GM23248 (cell line): ENCODE measurements around the gene S100B. TPM values are rescaled to one million over a fixed set of nuclear protein-coding genes. Genes with fewer than 3 reads are reported as not detected.
A peak's percentile ranks its signal among the peaks of the same experiment; 100 is the strongest.

Source experiments
- DNase-seq: peaks from one replicate; pipeline ENCODE4 v3.0.0-alpha.2; 2015
- H2AFZ ChIP-seq: fragments of 200-600 bp; sonication (generic); 2 replicates; pipeline ENCODE4 v1.6.1; 2016; ENCODE audit warnings: antibody characterized with exemption
- H3F3A ChIP-seq: fragments of 200-600 bp; sonication (generic); 2 replicates; pipeline ENCODE4 v1.6.1; 2016; ENCODE audit warnings: mild to moderate bottlenecking, antibody characterized with exemption, mixed run types; ENCODE audit not compliant: insufficient read depth
- H3K27ac ChIP-seq: fragments of 200-600 bp; sonication (generic); 2 replicates; pipeline ENCODE4 v1.5.1; 2016; ENCODE audit warnings: mild to moderate bottlenecking
- H3K27me3 ChIP-seq: fragments of 200-600 bp; sonication (generic); replicated peaks from 2 replicates; pipeline ENCODE4 v1.6.1; 2016; ENCODE audit warnings: mild to moderate bottlenecking; ENCODE audit not compliant: insufficient read depth
- H3K36me3 ChIP-seq: fragments of 200-600 bp; sonication (generic); 2 replicates; pipeline ENCODE4 v1.6.1; 2016; ENCODE audit warnings: low read depth, mild to moderate bottlenecking
- H3K4me1 ChIP-seq: fragments of 200-600 bp; sonication (generic); 2 replicates; pipeline ENCODE4 v1.6.1; 2016; ENCODE audit warnings: mild to moderate bottlenecking; ENCODE audit not compliant: insufficient read depth
- H3K4me2 ChIP-seq: fragments of 200-600 bp; sonication (generic); one replicate; pipeline ENCODE4 v1.6.1; 2016; ENCODE audit warnings: mild to moderate bottlenecking; ENCODE audit not compliant: unreplicated experiment
- H3K4me3 ChIP-seq: fragments of 200-600 bp; sonication (generic); 2 replicates; pipeline ENCODE4 v1.5.1; 2016; ENCODE audit warnings: mild to moderate bottlenecking
- H3K79me2 ChIP-seq: fragments of 200-600 bp; sonication (generic); 2 replicates; pipeline ENCODE4 v1.6.1; 2016; ENCODE audit warnings: mild to moderate bottlenecking; ENCODE audit not compliant: insufficient read depth
- H3K9ac ChIP-seq: fragments of 200-600 bp; sonication (generic); 2 replicates; pipeline ENCODE4 v1.6.1; 2016; ENCODE audit warnings: mild to moderate bottlenecking
- H3K9me2 ChIP-seq: fragments of 200-600 bp; sonication (generic); 2 replicates; pipeline ENCODE4 v1.6.1; 2016; ENCODE audit warnings: mixed run types, mild to moderate bottlenecking, moderate library complexity; ENCODE audit not compliant: insufficient read depth
- H3K9me3 ChIP-seq: fragments of 200-600 bp; sonication (generic); one replicate; pipeline ENCODE4 v1.6.1; 2017; ENCODE audit warnings: low read depth
- H4K20me1 ChIP-seq: fragments of 200-600 bp; sonication (generic); 2 replicates; pipeline ENCODE4 v1.6.0; 2016; ENCODE audit not compliant: insufficient read depth
- EZH2 ChIP-seq: fragments of 200-600 bp; sonication (generic); IDR thresholded peaks from 2 replicates; pipeline ENCODE4 v1.6.1; 2018; ENCODE audit warnings: antibody characterized with exemption, mild to moderate bottlenecking; ENCODE audit not compliant: insufficient read depth, poor library complexity, severe bottlenecking
- EZH2phosphoT487 ChIP-seq: fragments of 200-600 bp; sonication (generic); IDR thresholded peaks from 2 replicates; pipeline ENCODE4 v1.6.1; 2018; ENCODE audit warnings: antibody characterized with exemption, moderate library complexity, mild to moderate bottlenecking, low read depth; ENCODE audit not compliant: insufficient read depth
- WGBS, 2 experiments: methylation state at CpG; one replicate each; pipeline ENCODE4 v1.1.6; 2015 to 2017; ENCODE audit warnings: low lambda C conversion rate in 2 of 2, low coverage in 1 of 2; ENCODE audit errors: missing lambda C conversion rate in 2 of 2; 5-methylcytosine and 5-hydroxymethylcytosine counted together
- in situ Hi-C: fragments of 300-500 bp; cut with MboI; formaldehyde crosslinking; loops from 2 replicates; pipeline ENCODE4 v1.15.0; 2020
- polyA plus RNA-seq: library from polyadenylated mRNA; unstranded; fragments of >200 nt; fragmentation: Nextera tagmentation; extraction: Ambion mirVana; gene quantifications from 2 replicates; pipeline ENCODE4 v1.2.1, GENCODE V29; 2016
- total RNA-seq: library from RNA; depleted of rRNA; stranded (reverse); fragments of >200 nt; shearing (Covaris generic); gene quantifications from 2 replicates; pipeline ENCODE4 v1.2.3, GENCODE V29; 2014

Gene S100B
- total and polyA plus RNA-seq, 2 experiments from 2014 or later = not detected

- 98 to 100% methylated on average over 1 of the region's 1 CpG for WGBS, 2 experiments
- no peak for TF ChIP-seq EZH2phosphoT487
- no peak for TF ChIP-seq EZH2
Observed at GRCh38 chr21:46572850-46573249, 32.0 kb downstream of the S100B start.

GRCh38 chr21:46570631-46571030, 34.3 kb downstream of the S100B start:
- in situ Hi-C loops = no loop called here
- Histone ChIP-seq H3K9ac (no peak overlapping the region), H3K4me2 (no peak overlapping the region), H3K9me3 (no peaks in the 10 kb centered on the region), H3F3A (peaks cover 8% of the 10 kb centered on the region; the same call in 1 of the 2 replicates), H4K20me1 (no peaks in the 10 kb centered on the region), H3K79me2 (no peaks in the 10 kb centered on the region), H3K4me1 (no peaks in the 10 kb centered on the region), H2AFZ (no peak overlapping the region), H3K27ac (no peak overlapping the region), H3K36me3 (peaks cover 30% of the 10 kb centered on the region; the same call in 1 of the 2 replicates), H3K27me3 (no peaks in the 10 kb centered on the region), H3K9me2 (no peaks in the 10 kb centered on the region), H3K4me3 (no peak overlapping the region)
- TF ChIP-seq EZH2phosphoT487 = no peak
- no peak for TF ChIP-seq EZH2
- DNase-seq = no peak

More at GRCh38 chr21:46572850-46573249, 32.0 kb downstream of the S100B start:
- no peaks in the 10 kb centered on the region for H3K27me3 ChIP-seq
- H3K27ac ChIP-seq = no peak overlapping the region
- peaks cover 26% of the 10 kb centered on the region; the same call in 1 of the 2 replicates for H3K36me3 ChIP-seq
- no peaks in the 10 kb centered on the region for H3K4me1 ChIP-seq
- H3K79me2 ChIP-seq = no peaks in the 10 kb centered on the region
- H3F3A ChIP-seq = peaks cover 8% of the 10 kb centered on the region; the same call in 1 of the 2 replicates
- H2AFZ ChIP-seq = no peak overlapping the region
- no peaks in the 10 kb centered on the region for H4K20me1 ChIP-seq
- in situ Hi-C loops = no loop called here
- no peak overlapping the region for H3K4me2 ChIP-seq
- no peak overlapping the region for H3K4me3 ChIP-seq
- H3K9me2 ChIP-seq = no peaks in the 10 kb centered on the region
- no peak for DNase-seq
- H3K9ac ChIP-seq = no peak overlapping the region
- H3K9me3 ChIP-seq = no peaks in the 10 kb centered on the region

DNA sequence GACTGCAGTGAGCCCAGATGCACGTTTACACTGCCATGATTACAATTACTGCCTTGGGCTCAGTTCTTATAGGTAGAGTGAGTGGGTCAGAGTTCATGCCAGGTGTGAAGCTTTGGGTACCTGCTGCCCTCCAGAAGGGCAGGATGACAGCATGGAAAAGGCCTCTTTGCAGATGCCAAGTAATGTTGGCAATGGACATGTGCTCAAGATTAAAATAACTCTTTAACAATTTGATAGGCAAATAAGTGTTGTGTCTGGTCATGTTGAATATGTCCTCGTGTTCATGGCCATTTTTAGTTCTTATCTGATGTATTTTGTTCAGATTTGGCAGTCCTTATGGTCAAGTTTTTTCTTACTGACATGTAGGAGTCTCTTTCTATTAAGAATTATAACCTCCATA, 34.8 kb downstream of the S100B start:
- no peaks in the 10 kb centered on the region for H4K20me1 ChIP-seq
- H3K9me3 ChIP-seq = no peaks in the 10 kb centered on the region
- no peaks in the 10 kb centered on the region for H3K27me3 ChIP-seq
- H3K9me2 ChIP-seq = no peaks in the 10 kb centered on the region
- DNase-seq = no peak
- 97 to 100% methylated on average over 2 of the region's 2 CpGs for WGBS, 2 experiments
- peaks cover 30% of the 10 kb centered on the region; the same call in 1 of the 2 replicates for H3K36me3 ChIP-seq
- in situ Hi-C loops = no loop called here
- H3F3A ChIP-seq = peaks cover 8% of the 10 kb centered on the region; the same call in 1 of the 2 replicates
- no peak overlapping the region for H2AFZ ChIP-seq
- TF ChIP-seq EZH2phosphoT487 (no peak), EZH2 (no peak)
- H3K4me2 ChIP-seq = no peak overlapping the region
- no peak overlapping the region for H3K4me3 ChIP-seq
- H3K27ac ChIP-seq = no peak overlapping the region
- no peaks in the 10 kb centered on the region for H3K4me1 ChIP-seq
- H3K79me2 ChIP-seq = no peaks in the 10 kb centered on the region
- H3K9ac ChIP-seq = no peak overlapping the region

GRCh38 chr21:46569081-46569480, 35.8 kb downstream of the S100B start:
- no peaks in the 10 kb centered on the region for H3K27me3 ChIP-seq
- peak; percentile 54 for DNase-seq
- no peaks in the 10 kb centered on the region for H3K4me1 ChIP-seq
- no peak overlapping the region for H3K27ac ChIP-seq
- 47 to 52% methylated on average over 1 of the region's 1 CpG for WGBS, 2 experiments
- TF ChIP-seq EZH2 = no peak
- no peak for TF ChIP-seq EZH2phosphoT487
- no peaks in the 10 kb centered on the region for H4K20me1 ChIP-seq
- H2AFZ ChIP-seq = no peak overlapping the region
- peaks cover 29% of the 10 kb centered on the region; the same call in 1 of the 2 replicates for H3K36me3 ChIP-seq
- H3K9me3 ChIP-seq = no peaks in the 10 kb centered on the region
- no peak overlapping the region for H3K9ac ChIP-seq
- H3K4me3 ChIP-seq = no peak overlapping the region
- H3K79me2 ChIP-seq = no peaks in the 10 kb centered on the region
- in situ Hi-C loops = no loop called here
- no peaks in the 10 kb centered on the region for H3K9me2 ChIP-seq
- H3F3A ChIP-seq = peaks cover 8% of the 10 kb centered on the region; the same call in 1 of the 2 replicates
- no peak overlapping the region for H3K4me2 ChIP-seq

GRCh38 chr21:46568562-46568961, 36.3 kb downstream of the S100B start:
- no peak overlapping the region for H3K27ac ChIP-seq
- no peak for DNase-seq

More at GRCh38 chr21:46568562-46568961, 36.3 kb downstream of the S100B start:
- H4K20me1 ChIP-seq = no peaks in the 10 kb centered on the region
- H3K9me3 ChIP-seq = no peaks in the 10 kb centered on the region
- no peak overlapping the region for H3K4me2 ChIP-seq
- H3K4me1 ChIP-seq = no peaks in the 10 kb centered on the region
- H3K4me3 ChIP-seq = no peak overlapping the region
- H3K36me3 ChIP-seq = peaks cover 27% of the 10 kb centered on the region; the same call in 1 of the 2 replicates
- H3F3A ChIP-seq = peaks cover 8% of the 10 kb centered on the region; the same call in 1 of the 2 replicates
- no peaks in the 10 kb centered on the region for H3K79me2 ChIP-seq
- no peak overlapping the region for H3K9ac ChIP-seq
- no peak overlapping the region for H2AFZ ChIP-seq
- no peak for TF ChIP-seq EZH2
- no peak for TF ChIP-seq EZH2phosphoT487
- in situ Hi-C loops = no loop called here
- no peaks in the 10 kb centered on the region for H3K27me3 ChIP-seq
- WGBS, 2 experiments = 94 to 98% methylated on average over 4 of the region's 4 CpGs
- H3K9me2 ChIP-seq = no peaks in the 10 kb centered on the region
